ENCODE measurements around the gene NDUFAF4. TPM values are rescaled to one million over a fixed set of nuclear protein-coding genes. Genes with fewer than 3 reads are reported as not detected.

The NDUFAF4 gene
- total RNA-seq, 6 experiments from 2014 or later, result 16.0 to 32.8 (median 27.1) TPM

DNA sequence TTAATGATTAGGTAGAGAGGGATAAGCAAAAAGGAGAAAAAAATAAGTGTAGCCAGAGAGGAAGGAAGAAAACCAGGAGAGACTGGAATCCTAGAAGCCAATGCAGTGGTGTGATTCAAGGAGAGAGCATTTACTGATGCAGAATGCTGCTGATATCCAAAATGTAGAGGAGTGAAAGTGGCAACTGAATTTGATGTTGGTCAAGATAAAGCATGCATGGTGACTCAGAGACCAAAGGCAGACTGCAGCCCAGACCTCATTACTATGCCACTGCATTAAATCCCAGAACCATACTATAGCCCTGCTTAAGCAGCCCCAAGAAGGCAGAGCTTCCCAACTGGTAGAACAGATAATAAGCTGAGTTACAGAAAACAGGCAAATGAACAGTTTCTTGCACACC is 42.6 kb upstream of the NDUFAF4 start:
- no peak for DNase-seq
- Histone ChIP-seq H3K27me3 (no peaks in the 10 kb centered on the region), H3K36me3 (no peaks in the 10 kb centered on the region), H3K4me3 (no peak overlapping the region), H3K27ac (no peak overlapping the region), H3K9me3 (no peaks in the 10 kb centered on the region), H3K4me1 (no peaks in the 10 kb centered on the region)
- intact Hi-C loops (cut with DNase I), result no loop called here
- no peak for ATAC-seq
- TF ChIP-seq POLR2A (IDR thresholded peaks at IDR 0.05) (no peak), CTCF (IDR thresholded peaks at IDR 0.05) (no peak)

DNA sequence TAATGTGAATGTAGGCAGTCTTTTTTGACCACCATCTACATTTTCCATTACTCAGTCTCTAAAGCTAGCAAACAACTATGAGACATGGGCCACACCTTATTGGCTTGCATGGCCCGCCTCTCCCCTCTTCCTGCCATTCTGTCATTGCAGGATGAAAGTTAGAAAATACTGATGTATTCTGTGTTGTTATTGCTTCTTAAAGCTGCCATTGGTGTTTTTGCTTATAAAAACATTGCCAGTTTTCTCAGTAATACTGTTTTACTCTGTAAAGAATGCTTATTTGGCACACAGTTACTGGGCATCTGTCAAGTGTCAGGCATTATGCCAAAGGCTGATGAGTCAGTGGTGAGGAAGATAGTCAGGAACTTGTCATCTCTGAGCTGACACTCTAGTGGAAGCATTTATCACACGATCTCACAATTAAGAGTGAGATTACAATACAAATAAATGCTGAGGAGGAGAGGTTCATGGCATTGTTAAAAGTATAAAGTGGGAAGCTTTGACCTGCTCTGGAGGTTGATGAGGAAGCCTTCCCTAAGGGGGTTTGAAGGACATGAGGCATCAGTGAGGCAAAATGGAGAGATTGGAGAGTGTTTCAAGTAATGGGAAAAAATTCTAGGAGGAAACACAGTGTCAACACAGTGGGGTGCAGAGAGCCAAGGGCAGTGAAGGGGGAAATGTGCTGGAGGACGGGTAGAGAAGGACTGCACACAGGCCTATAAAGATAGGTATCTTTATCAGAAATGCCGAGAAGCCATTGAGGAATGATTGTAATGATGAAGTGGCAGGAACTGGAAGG is 41.5 kb upstream of the NDUFAF4 start:
- no peak overlapping the region for H3K4me3 ChIP-seq
- H3K27me3 ChIP-seq, result no peaks in the 10 kb centered on the region
- ATAC-seq (peak in 2 of 4 donors; percentile 28 to 76), DNase-seq (no peak)
- no peaks in the 10 kb centered on the region for H3K4me1 ChIP-seq
- 81% methylated on average over 4 of the region's 4 CpGs for WGBS (ENCODE audit: insufficient coverage, low coverage, low lambda C conversion rate, missing lambda C conversion rate)
- no peaks in the 10 kb centered on the region for H3K36me3 ChIP-seq
- no peak overlapping the region for H3K27ac ChIP-seq
- no peaks in the 10 kb centered on the region for H3K9me3 ChIP-seq
- intact Hi-C loops (cut with DNase I), result no loop called here
- TF ChIP-seq POLR2A (IDR thresholded peaks at IDR 0.05), result no peak
- no peak for TF ChIP-seq CTCF (IDR thresholded peaks at IDR 0.05)

DNA sequence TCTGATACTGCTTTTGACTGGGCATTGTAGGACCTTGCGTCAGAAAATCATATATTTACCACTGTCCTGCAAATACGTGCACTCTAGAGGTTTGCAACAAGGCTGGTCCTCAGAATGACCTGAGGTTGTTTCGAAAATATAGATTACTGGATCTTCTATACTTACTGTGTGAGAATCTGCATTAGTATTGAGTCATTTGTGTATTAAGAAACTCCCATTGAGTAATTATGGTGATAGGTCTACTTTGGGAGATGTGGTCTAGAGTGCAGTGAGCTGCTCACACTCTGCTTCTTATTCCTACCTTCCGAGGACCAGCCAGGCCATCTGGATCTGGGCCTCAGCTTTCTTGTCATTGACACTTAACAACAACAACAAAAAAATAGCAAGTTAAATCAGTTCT is 36.4 kb upstream of the NDUFAF4 start:
- WGBS (ENCODE audit: insufficient coverage, low coverage, low lambda C conversion rate, missing lambda C conversion rate), result 71% methylated on average over 4 of the region's 4 CpGs
- TF ChIP-seq POLR2A (IDR thresholded peaks at IDR 0.05), result no peak
- TF ChIP-seq CTCF (IDR thresholded peaks at IDR 0.05), result no peak
- DNase-seq (no peak), ATAC-seq (no peak)
- no peaks in the 10 kb centered on the region for H3K36me3 ChIP-seq
- H3K9me3 ChIP-seq, result no peaks in the 10 kb centered on the region
- intact Hi-C loops (cut with DNase I), result no loop called here
- no peaks in the 10 kb centered on the region for H3K27me3 ChIP-seq
- no peak overlapping the region for H3K27ac ChIP-seq
- no peak overlapping the region for H3K4me3 ChIP-seq
- no peaks in the 10 kb centered on the region for H3K4me1 ChIP-seq

- Histone ChIP-seq H3K4me1 (no peaks in the 10 kb centered on the region), H3K27me3 (no peaks in the 10 kb centered on the region), H3K9me3 (no peaks in the 10 kb centered on the region), H3K4me3 (no peak overlapping the region), H3K27ac (no peak overlapping the region), H3K36me3 (no peaks in the 10 kb centered on the region)
- TF ChIP-seq POLR2A (IDR thresholded peaks at IDR 0.05), result no peak
- no peak for TF ChIP-seq CTCF (IDR thresholded peaks at IDR 0.05)
- 58% methylated on average over 2 of the region's 2 CpGs for WGBS (ENCODE audit: insufficient coverage, low coverage, low lambda C conversion rate, missing lambda C conversion rate)
- ATAC-seq (no peak), DNase-seq (no peak)
- intact Hi-C loops (cut with DNase I), result no loop called here
These were observed 33.5 kb upstream of the NDUFAF4 start for GRCh38 chr6:96931198-96931597.

Data from right lobe of liver (tissue), 6 donors.